ENCODE data around the gene SYDE2. TPM values are rescaled to one million over a fixed set of nuclear protein-coding genes. Genes with fewer than 3 reads are reported as not detected.

The SYDE2 gene
- total and polyA plus RNA-seq, 2 experiments from 2014 or later = 5.8 to 20.1 TPM

GRCh38 chr1:85184245-85184644, 16.6 kb downstream of the SYDE2 start:
- H3K9me2 ChIP-seq (ENCODE audit: insufficient read depth) = no peaks in the 10 kb centered on the region
- H3K27me3 Mint-ChIP-seq (ENCODE audit: insufficient read depth, low read depth, poor library complexity) = no peaks in the 10 kb centered on the region
- no peak overlapping the region for H3K4me2 ChIP-seq
- H3K36me3 Mint-ChIP-seq (ENCODE audit: low read depth) = peaks cover 19% of the 10 kb centered on the region
- H4K20me1 ChIP-seq (replicated peaks; ENCODE audit: insufficient read depth) = 0 out of 2 replicates have a peak, but pooled peaks cover 5% of the 10 kb centered on the region
- no peaks in the 10 kb centered on the region for H3K9me3 Mint-ChIP-seq
- no peak overlapping the region for H3K27ac Mint-ChIP-seq
- DNase-seq (ENCODE audit: low spot score) (no peak), ATAC-seq (no peak)
- H3K27ac ChIP-seq (ENCODE audit: low read depth) = no peak overlapping the region
- H3K4me3 ChIP-seq = no peak overlapping the region
- H3K27me3 ChIP-seq (ENCODE audit: insufficient read depth) = no peaks in the 10 kb centered on the region
- H2AFZ ChIP-seq = no peak overlapping the region
- H3K79me2 ChIP-seq (replicated peaks; ENCODE audit: insufficient read depth) = peaks cover 41% of the 10 kb centered on the region
- no peak overlapping the region for H3K4me3 Mint-ChIP-seq
- H3K4me1 Mint-ChIP-seq = no peaks in the 10 kb centered on the region
- no peaks in the 10 kb centered on the region for H3F3A ChIP-seq (replicated peaks; ENCODE audit: low read depth)
- H3K4me1 ChIP-seq (ENCODE audit: insufficient read depth) = no peaks in the 10 kb centered on the region
- H3K36me3 ChIP-seq (ENCODE audit: insufficient read depth) = no peaks in the 10 kb centered on the region; the same call in 1 of the 2 replicates
- TF ChIP-seq STAT1 (IDR thresholded peaks at IDR 0.05; ENCODE audit: unreplicated experiment) (no peak), REST (IDR thresholded peaks at IDR 0.05; ENCODE audit: unreplicated experiment) (no peak), EZH2 (IDR thresholded peaks at IDR 0.05; ENCODE audit: low read depth, unreplicated experiment) (no peak), NANOG (IDR thresholded peaks at IDR 0.05; ENCODE audit: borderline replicate concordance) (no peak), ETS1 (IDR thresholded peaks at IDR 0.05) (no peak), ZNF331 (CRISPR knock-in tag; IDR thresholded peaks at IDR 0.05; ENCODE audit: low read depth) (no peak), ZNF462 (CRISPR knock-in tag; IDR thresholded peaks at IDR 0.05) (no peak), POLR2AphosphoS5 (IDR thresholded peaks at IDR 0.05; ENCODE audit: low read depth) (no peak), CTCF (conservative IDR thresholded peaks at IDR 0.05; ENCODE audit: low read depth in 2 of 2) (no peak), EZH2phosphoT487 (IDR thresholded peaks at IDR 0.05; ENCODE audit: unreplicated experiment) (no peak), CREB1 (CRISPR knock-in tag; IDR thresholded peaks at IDR 0.05; ENCODE audit: low read depth) (no peak), ZNF114 (CRISPR knock-in tag; IDR thresholded peaks at IDR 0.05) (no peak), JUNB (IDR thresholded peaks at IDR 0.05; ENCODE audit: unreplicated experiment) (no peak)

Measured in GM23338 (cell line).